Measurements from ENCODE around the gene CMTM1. TPM values are rescaled to one million over a fixed set of nuclear protein-coding genes. Genes with fewer than 3 reads are reported as not detected.
A peak's percentile ranks its signal among the peaks of the same experiment; 100 is the strongest.
"Not testable (repeated sequence)": the region's sequence is repeated elsewhere in the genome, so short reads cannot be mapped to it uniquely, and the experiment has no call there.

The CMTM1 gene
- total RNA-seq, 3 donors from 2014 or later = 1.6 to 2.9 (median 1.9) TPM

GRCh38 chr16:66619534-66620428, 53.5 kb downstream of the CMTM1 start:
- no peak for DNase-seq (ENCODE audit: low spot score in 2 of 2)
- Histone ChIP-seq H3K27me3 (no peaks in the 10 kb centered on the region), H3K27ac (peak overlapping the region; percentile 59 to 76), H3K4me3 (no peak overlapping the region), H3K36me3 (no peaks in the 10 kb centered on the region), H3K4me1 (peaks cover 0 to 4% of the 10 kb centered on the region in 2 donors), H3K9me3 (no peaks in the 10 kb centered on the region)
- intact Hi-C loops (cut with DNase I; ENCODE audit: low total_unique reads) = no loop called here
- TF ChIP-seq CTCF (IDR thresholded peaks at IDR 0.05) (no peak), POLR2AphosphoS5 (IDR thresholded peaks at IDR 0.05) (no peak), POLR2A (IDR thresholded peaks at IDR 0.05) (no peak)

GRCh38 chr16:66620429-66620795, 54.2 kb downstream of the CMTM1 start:
- no peak for DNase-seq (ENCODE audit: low spot score in 2 of 2)
- H3K27ac ChIP-seq = peak overlapping the region; percentile 59 to 76
- H3K9me3 ChIP-seq = no peaks in the 10 kb centered on the region
- no peak overlapping the region for H3K4me3 ChIP-seq
- intact Hi-C loops (cut with DNase I; ENCODE audit: low total_unique reads) = no loop called here
- no peak for TF ChIP-seq POLR2AphosphoS5 (IDR thresholded peaks at IDR 0.05)
- no peak for TF ChIP-seq CTCF (IDR thresholded peaks at IDR 0.05)
- TF ChIP-seq POLR2A (IDR thresholded peaks at IDR 0.05) = no peak
- no peaks in the 10 kb centered on the region for H3K27me3 ChIP-seq
- H3K4me1 ChIP-seq = peaks cover 0 to 4% of the 10 kb centered on the region in 2 donors
- H3K36me3 ChIP-seq = no peaks in the 10 kb centered on the region

GRCh38 chr16:66621973-66622372, 55.7 kb downstream of the CMTM1 start:
- H3K4me3 ChIP-seq = no peak overlapping the region
- H3K4me1 ChIP-seq = peaks cover 0 to 4% of the 10 kb centered on the region in 2 donors
- TF ChIP-seq CTCF (IDR thresholded peaks at IDR 0.05) (no peak), POLR2A (IDR thresholded peaks at IDR 0.05) (no peak), POLR2AphosphoS5 (IDR thresholded peaks at IDR 0.05) (no peak)
- DNase-seq (ENCODE audit: low spot score in 2 of 2) = peak in 1 of 2 donors; percentile 66
- no peaks in the 10 kb centered on the region for H3K36me3 ChIP-seq
- H3K9me3 ChIP-seq = no peaks in the 10 kb centered on the region
- intact Hi-C loops (cut with DNase I; ENCODE audit: low total_unique reads) = no loop called here
- no peaks in the 10 kb centered on the region for H3K27me3 ChIP-seq
- H3K27ac ChIP-seq = peak overlapping the region in 1 of 2 donors; percentile 16

GRCh38 chr16:66622863-66623262, 56.6 kb downstream of the CMTM1 start:
- intact Hi-C loops (cut with DNase I; ENCODE audit: low total_unique reads) = no loop called here
- no peak overlapping the region for H3K27ac ChIP-seq
- TF ChIP-seq POLR2A (IDR thresholded peaks at IDR 0.05) (no peak), CTCF (IDR thresholded peaks at IDR 0.05) (no peak), POLR2AphosphoS5 (IDR thresholded peaks at IDR 0.05) (no peak)

GRCh38 chr16:66623755-66624154, 57.5 kb downstream of the CMTM1 start:
- Histone ChIP-seq H3K4me3 (no peak overlapping the region), H3K9me3 (no peaks in the 10 kb centered on the region), H3K27ac (no peak overlapping the region), H3K4me1 (no peaks in the 10 kb centered on the region), H3K27me3 (no peaks in the 10 kb centered on the region), H3K36me3 (no peaks in the 10 kb centered on the region)
- intact Hi-C loops (cut with DNase I; ENCODE audit: low total_unique reads) = no loop called here
- no peak for DNase-seq (ENCODE audit: low spot score in 2 of 2)
- TF ChIP-seq POLR2AphosphoS5 (IDR thresholded peaks at IDR 0.05) = no peak
- no peak for TF ChIP-seq CTCF (IDR thresholded peaks at IDR 0.05)
- TF ChIP-seq POLR2A (IDR thresholded peaks at IDR 0.05) = no peak

More at GRCh38 chr16:66622863-66623262, 56.6 kb downstream of the CMTM1 start:
- Histone ChIP-seq H3K4me3 (no peak overlapping the region), H3K27me3 (no peaks in the 10 kb centered on the region), H3K9me3 (no peaks in the 10 kb centered on the region), H3K4me1 (peaks cover 0 to 4% of the 10 kb centered on the region in 2 donors), H3K36me3 (no peaks in the 10 kb centered on the region)
- DNase-seq (ENCODE audit: low spot score in 2 of 2) = no peak

GRCh38 chr16:66627611-66628378, 61.6 kb downstream of the CMTM1 start:
- H3K4me1 ChIP-seq; H3K36me3 ChIP-seq; H3K9me3 ChIP-seq; intact Hi-C loops (cut with DNase I; ENCODE audit: low total_unique reads); DNase-seq (ENCODE audit: low spot score in 2 of 2); H3K27ac ChIP-seq; H3K27me3 ChIP-seq; H3K4me3 ChIP-seq: not testable (repeated sequence)
